Neuronal stem cell (in vitro differentiated cells): Measurements from ENCODE around the gene ZNF202.
"Not testable (repeated sequence)": the region's sequence is repeated elsewhere in the genome, so short reads cannot be mapped to it uniquely, and the experiment has no call there.

Experiments
- DNase-seq: peaks from one replicate; pipeline ENCODE4 v3.0.0-alpha.2; 2013; ENCODE audit warnings: low spot score
- H2AFZ ChIP-seq: one replicate; pipeline ENCODE4 v1.6.1; 2013; ENCODE audit warnings: mild to moderate bottlenecking, low read length, inconsistent platforms
- H2AK5ac ChIP-seq: 2 replicates; pipeline ENCODE4 v1.6.1; 2013; ENCODE audit warnings: low read depth, mild to moderate bottlenecking, inconsistent platforms, low read length, moderate library complexity, mixed read lengths
- H2BK120ac ChIP-seq: 2 replicates; pipeline ENCODE4 v1.6.1; 2013; ENCODE audit warnings: low read depth, mild to moderate bottlenecking, inconsistent platforms, low read length, moderate library complexity, mixed read lengths
- H2BK12ac ChIP-seq: one replicate; pipeline ENCODE4 v1.6.1; 2013; ENCODE audit warnings: low read length, inconsistent platforms
- H2BK15ac ChIP-seq: 2 replicates; pipeline ENCODE4 v1.6.1; 2013; ENCODE audit warnings: mild to moderate bottlenecking, low read length, inconsistent platforms, mixed read lengths
- H2BK5ac ChIP-seq: one replicate; pipeline ENCODE4 v1.6.1; 2013; ENCODE audit warnings: inconsistent platforms, mild to moderate bottlenecking, low read length, moderate library complexity
- H3K14ac ChIP-seq: one replicate; pipeline ENCODE4 v1.6.1; 2013; ENCODE audit warnings: low read length, inconsistent platforms
- H3K18ac ChIP-seq: 2 replicates; pipeline ENCODE4 v1.6.1; 2013; ENCODE audit warnings: low read length, inconsistent platforms
- H3K23ac ChIP-seq: 2 replicates; pipeline ENCODE4 v1.6.1; 2013; ENCODE audit warnings: low read depth, mild to moderate bottlenecking, mixed read lengths, low read length, inconsistent platforms; ENCODE audit not compliant: poor library complexity
- H3K27ac ChIP-seq: replicated peaks from 3 replicates; pipeline ENCODE4 v1.5.1; 2013; ENCODE audit warnings: low read length, inconsistent platforms
- H3K27me3 ChIP-seq, 3 experiments: 2 replicates each; pipeline ENCODE4 v1.6.1; 2013; ENCODE audit warnings: low read length in 3 of 3, mild to moderate bottlenecking in 2 of 3, inconsistent platforms in 1 of 3, low read depth in 1 of 3, mixed read lengths in 1 of 3, moderate library complexity in 1 of 3; ENCODE audit not compliant: control insufficient read depth in 3 of 3, insufficient read depth in 3 of 3
- H3K36me3 ChIP-seq, 2 donors: replicated peaks in 1 of 2; 2 replicates each; pipeline ENCODE4 v1.6.1; 2013; ENCODE audit warnings: low read length in 2 of 2; ENCODE audit not compliant: control insufficient read depth in 2 of 2, insufficient read depth in 2 of 2
- H3K4ac ChIP-seq: 2 replicates; pipeline ENCODE4 v1.6.1; 2013; ENCODE audit warnings: inconsistent platforms, mild to moderate bottlenecking, low read length, moderate library complexity
- H3K4me1 ChIP-seq, 2 donors: 1 replicate in 1 of 2; 2 replicates in 1 of 2; pipeline ENCODE4 v1.6.1; 2013; ENCODE audit warnings: low read length in 2 of 2, low read depth in 1 of 2; ENCODE audit not compliant: control insufficient read depth in 2 of 2, insufficient read depth in 1 of 2
- H3K4me2 ChIP-seq: one replicate; pipeline ENCODE4 v1.6.1; 2013; ENCODE audit warnings: mild to moderate bottlenecking, low read length, inconsistent platforms; ENCODE audit not compliant: insufficient read depth, poor library complexity, severe bottlenecking
- H3K4me3 ChIP-seq, 2 donors: 2 replicates each; pipeline ENCODE4 v1.5.1; 2013; ENCODE audit warnings: low read length in 2 of 2, mild to moderate bottlenecking in 2 of 2, inconsistent platforms in 1 of 2, moderate library complexity in 1 of 2
- H3K79me1 ChIP-seq: one replicate; pipeline ENCODE4 v1.6.1; 2013; ENCODE audit warnings: low read depth, mild to moderate bottlenecking, inconsistent platforms, low read length, moderate library complexity
- H3K9ac ChIP-seq: one replicate; pipeline ENCODE4 v1.6.1; 2013; ENCODE audit warnings: mild to moderate bottlenecking, low read depth, low read length, inconsistent platforms; ENCODE audit not compliant: poor library complexity
- H3K9me3 ChIP-seq, 2 donors: replicated peaks in 1 of 2; 2 replicates each; pipeline versions ENCODE3 to v1.6.1; 2013; ENCODE audit warnings: low read length in 2 of 2, mild to moderate bottlenecking in 2 of 2, inconsistent platforms in 1 of 2, low read depth in 1 of 2, mixed read lengths in 1 of 2, moderate library complexity in 1 of 2; ENCODE audit not compliant: control insufficient read depth in 2 of 2, insufficient read depth in 1 of 2
- H4K8ac ChIP-seq: one replicate; pipeline ENCODE4 v1.6.1; 2013; ENCODE audit warnings: low read depth, mild to moderate bottlenecking, inconsistent platforms, low read length, moderate library complexity
- H4K91ac ChIP-seq: one replicate; pipeline ENCODE4 v1.6.1; 2013; ENCODE audit warnings: low read length, low read depth, mild to moderate bottlenecking, inconsistent platforms; ENCODE audit not compliant: poor library complexity
- WGBS, 2 donors: extraction: QIAGEN DNeasy Blood & Tissue Kit; methylation state at CpG; one replicate each; pipeline ENCODE4 v1.1.7; 2013; ENCODE audit warnings: missing lambda C conversion rate in 2 of 2, mixed read lengths in 1 of 2; ENCODE audit not compliant: insufficient read length in 2 of 2, insufficient replicate concordance in 1 of 2; ENCODE audit errors: extremely low coverage in 2 of 2; 5-methylcytosine and 5-hydroxymethylcytosine counted together

ZNF202 gene

DNA sequence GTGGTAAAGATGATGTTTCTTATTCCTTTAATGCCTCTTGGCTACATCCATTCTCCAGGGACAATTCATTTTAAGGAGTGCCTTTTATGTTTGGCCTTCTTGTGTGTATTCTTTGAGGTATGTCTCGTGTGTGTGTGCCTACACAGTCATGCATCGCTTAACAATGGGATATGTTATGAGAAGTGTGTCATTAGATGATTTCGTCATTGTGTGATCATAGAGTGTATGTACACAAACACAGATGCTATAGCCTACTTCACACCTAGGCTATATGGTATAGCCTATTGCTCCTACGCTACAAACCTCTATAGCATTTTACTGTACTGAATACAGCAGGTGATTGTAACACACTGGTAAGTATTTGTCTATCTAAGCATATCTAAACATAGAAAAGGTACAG is 23.0 kb downstream of the ZNF202 start:
- Histone ChIP-seq H3K36me3 (peaks cover 0 to 4% of the 10 kb centered on the region in 2 donors), H2BK12ac (no peak overlapping the region), H3K18ac (no peak overlapping the region), H3K27ac (no peak overlapping the region), H3K14ac (no peak overlapping the region), H3K4me2 (no peak overlapping the region), H3K23ac (no peak overlapping the region), H3K4me3 (no peak overlapping the region), H3K27me3 (no peaks in the 10 kb centered on the region), H3K9ac (no peak overlapping the region), H3K9me3 (no peaks in the 10 kb centered on the region), H4K91ac (no peak overlapping the region), H2BK120ac (no peak overlapping the region), H2AK5ac (no peak overlapping the region), H3K4me1 (no peaks in the 10 kb centered on the region), H2BK15ac (no peak overlapping the region), H3K79me1 (no peaks in the 10 kb centered on the region), H2AFZ (no peak overlapping the region), H4K8ac (no peak overlapping the region), H3K4ac (no peak overlapping the region), H2BK5ac (no peak overlapping the region)
- WGBS, 2 donors = no CpG with 5 or more reads among the region's 4 CpGs
- no peak for DNase-seq

DNA sequence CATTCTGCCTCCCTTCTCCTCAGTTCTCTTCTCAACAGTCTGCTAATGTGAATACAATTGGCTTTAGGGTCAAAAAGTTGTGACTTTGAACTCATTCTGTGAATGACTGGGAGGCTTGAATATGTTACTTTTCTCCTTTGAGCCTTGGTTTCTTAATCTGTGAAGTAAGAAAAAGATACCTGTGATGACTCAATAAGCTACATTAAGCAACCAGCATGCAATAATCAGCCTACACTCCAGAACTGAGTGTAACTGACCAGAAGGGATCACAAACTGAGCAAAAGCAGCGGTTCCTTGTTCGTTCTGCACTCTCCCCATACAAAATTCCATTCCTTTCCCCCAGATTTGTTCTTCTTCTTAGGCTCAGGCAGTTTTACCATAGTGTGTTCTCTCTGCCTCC is 23.4 kb downstream of the ZNF202 start:
- no peak overlapping the region for H2BK120ac ChIP-seq

DNA sequence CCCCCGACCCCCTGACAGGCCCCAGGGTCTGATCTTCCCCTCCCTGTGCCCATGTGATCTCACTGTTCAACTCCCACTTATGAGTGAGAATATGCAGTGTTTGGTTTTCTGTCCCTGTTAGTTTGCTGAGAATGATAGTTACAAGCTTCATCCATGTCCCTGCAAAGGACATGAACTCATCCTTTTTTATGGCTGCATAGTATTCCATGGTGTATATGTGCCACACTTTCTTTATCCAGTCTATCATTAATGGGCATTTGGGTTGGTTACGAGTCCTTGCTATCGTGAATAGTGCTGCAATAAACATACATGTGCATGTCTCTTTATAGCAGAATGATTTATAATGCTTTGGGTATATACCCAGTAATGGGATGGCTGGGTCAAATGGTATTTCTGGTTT is 28.8 kb downstream of the ZNF202 start:
- not testable (repeated sequence) for H2BK12ac ChIP-seq, H3K27me3 ChIP-seq, H3K9me3 ChIP-seq, H2BK5ac ChIP-seq, H2AK5ac ChIP-seq, H3K4me2 ChIP-seq, H2AFZ ChIP-seq, H3K4ac ChIP-seq, H3K18ac ChIP-seq, H2BK15ac ChIP-seq, H4K8ac ChIP-seq, H3K23ac ChIP-seq, H3K9ac ChIP-seq, H4K91ac ChIP-seq, H3K14ac ChIP-seq, H3K36me3 ChIP-seq, H2BK120ac ChIP-seq, H3K79me1 ChIP-seq, DNase-seq, H3K27ac ChIP-seq, H3K4me3 ChIP-seq, H3K4me1 ChIP-seq
- WGBS, 2 donors = no CpG with 5 or more reads among the region's 3 CpGs

More for the DNA sequence above, 23.4 kb downstream of the ZNF202 start:
- no peaks in the 10 kb centered on the region for H3K27me3 ChIP-seq
- no peak overlapping the region for H3K9ac ChIP-seq
- no CpG with 5 or more reads among the region's 2 CpGs for WGBS, 2 donors
- no peak overlapping the region for H3K18ac ChIP-seq
- H4K91ac ChIP-seq = no peak overlapping the region
- H3K4me2 ChIP-seq = no peak overlapping the region
- no peak overlapping the region for H2BK15ac ChIP-seq
- H2AFZ ChIP-seq = no peak overlapping the region
- H3K79me1 ChIP-seq = no peaks in the 10 kb centered on the region
- no peak overlapping the region for H3K4me3 ChIP-seq
- no peak overlapping the region for H4K8ac ChIP-seq
- H2BK5ac ChIP-seq = no peak overlapping the region
- no peak overlapping the region for H3K27ac ChIP-seq
- H3K14ac ChIP-seq = no peak overlapping the region
- H3K4me1 ChIP-seq = no peaks in the 10 kb centered on the region
- H3K9me3 ChIP-seq = no peaks in the 10 kb centered on the region
- no peak overlapping the region for H2BK12ac ChIP-seq
- no peak overlapping the region for H3K23ac ChIP-seq
- H3K4ac ChIP-seq = no peak overlapping the region
- H2AK5ac ChIP-seq = no peak overlapping the region
- H3K36me3 ChIP-seq = peaks cover 0 to under 1% of the 10 kb centered on the region in 2 donors
- DNase-seq = no peak

DNA sequence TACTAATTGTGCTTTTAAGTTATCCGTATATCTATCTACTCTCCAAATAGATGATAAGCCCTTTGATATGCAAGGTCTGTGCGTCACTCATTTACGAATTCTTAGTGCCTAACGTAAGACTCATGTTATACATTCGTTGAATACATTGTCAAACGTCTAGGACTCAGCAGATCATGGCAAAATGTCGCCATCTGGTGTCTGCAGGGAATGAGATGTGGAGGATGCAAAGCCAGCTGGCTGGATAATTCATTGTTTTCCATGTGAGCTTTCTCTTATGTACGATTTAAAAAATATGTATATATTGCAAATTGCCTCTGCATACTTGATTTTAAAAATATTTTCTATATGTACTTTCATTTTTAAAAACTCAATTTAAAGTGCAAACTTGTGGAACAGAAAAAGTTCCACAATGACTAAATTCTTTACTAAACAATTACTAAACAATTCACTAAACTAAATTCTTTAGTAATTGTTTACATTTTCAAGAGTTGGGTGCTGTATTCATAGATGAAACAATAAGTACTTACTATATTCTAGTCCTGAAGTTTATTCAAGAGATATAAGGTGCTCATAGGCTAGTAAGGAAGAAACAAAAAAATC is 33.8 kb downstream of the ZNF202 start:
- no peak overlapping the region for H3K9ac ChIP-seq
- H2AFZ ChIP-seq = no peak overlapping the region
- H2BK120ac ChIP-seq = no peak overlapping the region
- H3K23ac ChIP-seq = no peak overlapping the region
- no peak overlapping the region for H3K4me2 ChIP-seq
- H3K18ac ChIP-seq = no peak overlapping the region
- no peaks in the 10 kb centered on the region for H3K4me1 ChIP-seq
- H3K27ac ChIP-seq = no peak overlapping the region
- H4K91ac ChIP-seq = no peak overlapping the region
- peak; percentile 63 for DNase-seq
- H3K4ac ChIP-seq = no peak overlapping the region
- WGBS, 2 donors = no CpG with 5 or more reads among the region's 8 CpGs
- peaks cover 0 to 19% (median 0%) of the 10 kb centered on the region in 3 experiments for H3K27me3 ChIP-seq
- no peak overlapping the region for H2BK12ac ChIP-seq
- H3K14ac ChIP-seq = no peak overlapping the region
- no peak overlapping the region for H3K4me3 ChIP-seq
- H3K36me3 ChIP-seq = no peaks in the 10 kb centered on the region
- no peaks in the 10 kb centered on the region for H3K9me3 ChIP-seq
- no peak overlapping the region for H4K8ac ChIP-seq
- no peak overlapping the region for H2AK5ac ChIP-seq
- H2BK15ac ChIP-seq = no peak overlapping the region
- H2BK5ac ChIP-seq = no peak overlapping the region
- H3K79me1 ChIP-seq = no peaks in the 10 kb centered on the region
